HG03457 (cell line): ENCODE data around the gene GABRA5.
"Not testable (repeated sequence)": the region's sequence is repeated elsewhere in the genome, so short reads cannot be mapped to it uniquely, and the experiment has no call there.

Experiments
- ATAC-seq: cut with Tn5 transposase; IDR thresholded peaks from one replicate; pipeline ENCODE4 v1.9.1; 2021; ENCODE audit warnings: moderate number of reproducible peaks; ENCODE audit not compliant: unreplicated experiment

GABRA5 gene

GRCh38 chr15:26866298-26867199 lies at the start of gene GABRA5:
TSS of gene GABRA5 (plus strand) at chr15:26867062. CDS start at chr15:26869249, 2,187 bp downstream.
- ATAC-seq, result no peak

GRCh38 chr15:26831191-26831590 lies 35.7 kb upstream of the GABRA5 start:
- ATAC-seq, result not testable (repeated sequence)

- no peak for ATAC-seq
These were observed 34.9 kb upstream of the GABRA5 start for GRCh38 chr15:26831951-26832350.

- ATAC-seq, result no peak
These were observed 28.0 kb upstream of the GABRA5 start for GRCh38 chr15:26838742-26839460.

GRCh38 chr15:26841514-26841913 lies 25.3 kb upstream of the GABRA5 start:
- no peak for ATAC-seq

GRCh38 chr15:26841941-26842340 lies 24.9 kb upstream of the GABRA5 start:
- no peak for ATAC-seq

- ATAC-seq, result no peak
These were observed 24.5 kb upstream of the GABRA5 start for GRCh38 chr15:26842391-26842790.

GRCh38 chr15:26844901-26845300 lies 22.0 kb upstream of the GABRA5 start:
- ATAC-seq, result no peak

GRCh38 chr15:26848498-26848897 lies 18.4 kb upstream of the GABRA5 start:
- ATAC-seq, result no peak

GRCh38 chr15:26850161-26850560 lies 16.7 kb upstream of the GABRA5 start:
- ATAC-seq, result no peak

- ATAC-seq, result no peak
These were observed 13.9 kb upstream of the GABRA5 start for GRCh38 chr15:26852980-26853379.

- ATAC-seq, result no peak
These were observed 12.4 kb upstream of the GABRA5 start for GRCh38 chr15:26854435-26854834.

- ATAC-seq, result no peak
These were observed 2.1 kb upstream of the GABRA5 start for GRCh38 chr15:26864664-26865191.

- ATAC-seq, result no peak
These were observed 542 bp downstream of the GABRA5 start for GRCh38 chr15:26867200-26868007.

- ATAC-seq, result no peak
These were observed 1.3 kb downstream of the GABRA5 start for GRCh38 chr15:26868029-26868685.

- no peak for ATAC-seq
These were observed 2.8 kb downstream of the GABRA5 start for GRCh38 chr15:26869628-26870027.

- ATAC-seq, result no peak
These were observed 3.5 kb downstream of the GABRA5 start for GRCh38 chr15:26870346-26870745.

- ATAC-seq, result no peak
These were observed 5.3 kb downstream of the GABRA5 start for GRCh38 chr15:26872206-26872605.

GRCh38 chr15:26873846-26874245 lies 7.0 kb downstream of the GABRA5 start:
- no peak for ATAC-seq

GRCh38 chr15:26874774-26875475 lies 8.1 kb downstream of the GABRA5 start:
- no peak for ATAC-seq
